Skeletal muscle tissue (tissue), 4 donors: ENCODE measurements around the gene HBEGF. TPM values are rescaled to one million over a fixed set of nuclear protein-coding genes. Genes with fewer than 3 reads are reported as not detected.

ENCODE experiments used
- H3K27ac ChIP-seq: one replicate; pipeline ENCODE4 v1.7.0; 2013; ENCODE audit warnings: mild to moderate bottlenecking, low read depth, low read length, inconsistent platforms
- H3K27me3 ChIP-seq, 3 donors: one replicate each; pipeline ENCODE4 v1.7.0; 2013; ENCODE audit warnings: low read length in 3 of 3; ENCODE audit not compliant: control insufficient read depth in 3 of 3, insufficient read depth in 3 of 3
- H3K36me3 ChIP-seq, 3 donors: one replicate each; pipeline ENCODE4 v1.7.0; 2013; ENCODE audit warnings: low read length in 3 of 3; ENCODE audit not compliant: control insufficient read depth in 3 of 3, insufficient read depth in 3 of 3
- H3K4me1 ChIP-seq, 3 donors: one replicate each; pipeline ENCODE4 v1.7.0; 2013; ENCODE audit warnings: low read length in 3 of 3, mild to moderate bottlenecking in 3 of 3; ENCODE audit not compliant: control insufficient read depth in 3 of 3, insufficient read depth in 3 of 3
- H3K4me3 ChIP-seq, 3 donors: one replicate each; pipeline ENCODE4 v1.7.0; 2013; ENCODE audit warnings: low read length in 3 of 3
- H3K9ac ChIP-seq, 3 donors: one replicate each; pipeline ENCODE4 v1.7.0; 2013; ENCODE audit warnings: low read length in 3 of 3, mild to moderate bottlenecking in 3 of 3, moderate library complexity in 2 of 3, low read depth in 1 of 3
- H3K9me3 ChIP-seq, 3 donors: one replicate each; pipeline ENCODE4 v1.7.0; 2013; ENCODE audit warnings: low read length in 3 of 3; ENCODE audit not compliant: control insufficient read depth in 3 of 3
- total RNA-seq: library from RNA; depleted of rRNA; stranded (reverse); fragments of >200 nt; gene quantifications from one replicate; pipeline ENCODE4 v1.2.3, GENCODE V29; 2014
- donor health status: Osteomylitis.

The HBEGF gene
- total RNA-seq, 1 donor from 2014 or later: 11.0 TPM

- Histone ChIP-seq H3K27me3 (no peaks in the 10 kb centered on the region), H3K4me3 (no peak overlapping the region), H3K27ac (no peak overlapping the region), H3K36me3 (no peaks in the 10 kb centered on the region), H3K9me3 (no peaks in the 10 kb centered on the region), H3K9ac (no peak overlapping the region), H3K4me1 (peaks cover 6 to 8% (median 7%) of the 10 kb centered on the region in 3 donors)
Observed at GRCh38 chr5:140371356-140372151, 25.2 kb upstream of the HBEGF start.

GRCh38 chr5:140367256-140368013 lies 21.0 kb upstream of the HBEGF start:
- H3K4me1 ChIP-seq: peaks cover 0 to 7% (median 7%) of the 10 kb centered on the region in 3 donors
- H3K9ac ChIP-seq: no peak overlapping the region
- no peaks in the 10 kb centered on the region for H3K36me3 ChIP-seq
- no peak overlapping the region for H3K4me3 ChIP-seq
- H3K9me3 ChIP-seq: no peaks in the 10 kb centered on the region
- no peak overlapping the region for H3K27ac ChIP-seq
- H3K27me3 ChIP-seq: no peaks in the 10 kb centered on the region

GRCh38 chr5:140366589-140367255 lies 20.3 kb upstream of the HBEGF start:
- H3K27me3 ChIP-seq: no peaks in the 10 kb centered on the region
- no peaks in the 10 kb centered on the region for H3K36me3 ChIP-seq
- H3K4me1 ChIP-seq: peaks cover 0 to 7% (median 7%) of the 10 kb centered on the region in 3 donors
- H3K27ac ChIP-seq: no peak overlapping the region
- no peak overlapping the region for H3K4me3 ChIP-seq
- H3K9me3 ChIP-seq: no peaks in the 10 kb centered on the region
- H3K9ac ChIP-seq: no peak overlapping the region

GRCh38 chr5:140365941-140366340 lies 19.5 kb upstream of the HBEGF start:
- H3K9me3 ChIP-seq: no peaks in the 10 kb centered on the region
- H3K4me3 ChIP-seq: no peak overlapping the region
- H3K36me3 ChIP-seq: no peaks in the 10 kb centered on the region
- H3K4me1 ChIP-seq: peaks cover 0 to 7% (median 7%) of the 10 kb centered on the region in 3 donors
- H3K27me3 ChIP-seq: no peaks in the 10 kb centered on the region
- no peak overlapping the region for H3K9ac ChIP-seq
- H3K27ac ChIP-seq: no peak overlapping the region

GRCh38 chr5:140365282-140365681 lies 18.9 kb upstream of the HBEGF start:
- Histone ChIP-seq H3K9ac (no peak overlapping the region), H3K27me3 (no peaks in the 10 kb centered on the region), H3K9me3 (no peaks in the 10 kb centered on the region), H3K27ac (no peak overlapping the region), H3K4me1 (peaks cover 0 to 7% (median 7%) of the 10 kb centered on the region in 3 donors), H3K36me3 (no peaks in the 10 kb centered on the region), H3K4me3 (no peak overlapping the region)

DNA sequence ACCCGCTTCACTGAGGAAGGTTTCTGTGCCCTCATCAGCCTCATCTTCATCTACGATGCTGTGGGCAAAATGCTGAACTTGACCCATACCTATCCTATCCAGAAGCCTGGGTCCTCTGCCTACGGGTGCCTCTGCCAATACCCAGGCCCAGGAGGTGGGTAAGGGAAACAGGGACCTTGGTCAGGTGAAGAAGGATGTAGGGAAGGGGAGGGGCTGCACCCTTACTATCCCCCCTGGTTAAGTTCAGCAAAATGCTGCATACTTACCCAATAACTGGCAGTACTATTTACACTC lies 18.0 kb upstream of the HBEGF start:
- Histone ChIP-seq H3K4me1 (peaks cover 0 to 7% (median 7%) of the 10 kb centered on the region in 3 donors), H3K27ac (no peak overlapping the region), H3K4me3 (no peak overlapping the region), H3K9ac (no peak overlapping the region), H3K27me3 (no peaks in the 10 kb centered on the region), H3K36me3 (no peaks in the 10 kb centered on the region), H3K9me3 (no peaks in the 10 kb centered on the region)

DNA sequence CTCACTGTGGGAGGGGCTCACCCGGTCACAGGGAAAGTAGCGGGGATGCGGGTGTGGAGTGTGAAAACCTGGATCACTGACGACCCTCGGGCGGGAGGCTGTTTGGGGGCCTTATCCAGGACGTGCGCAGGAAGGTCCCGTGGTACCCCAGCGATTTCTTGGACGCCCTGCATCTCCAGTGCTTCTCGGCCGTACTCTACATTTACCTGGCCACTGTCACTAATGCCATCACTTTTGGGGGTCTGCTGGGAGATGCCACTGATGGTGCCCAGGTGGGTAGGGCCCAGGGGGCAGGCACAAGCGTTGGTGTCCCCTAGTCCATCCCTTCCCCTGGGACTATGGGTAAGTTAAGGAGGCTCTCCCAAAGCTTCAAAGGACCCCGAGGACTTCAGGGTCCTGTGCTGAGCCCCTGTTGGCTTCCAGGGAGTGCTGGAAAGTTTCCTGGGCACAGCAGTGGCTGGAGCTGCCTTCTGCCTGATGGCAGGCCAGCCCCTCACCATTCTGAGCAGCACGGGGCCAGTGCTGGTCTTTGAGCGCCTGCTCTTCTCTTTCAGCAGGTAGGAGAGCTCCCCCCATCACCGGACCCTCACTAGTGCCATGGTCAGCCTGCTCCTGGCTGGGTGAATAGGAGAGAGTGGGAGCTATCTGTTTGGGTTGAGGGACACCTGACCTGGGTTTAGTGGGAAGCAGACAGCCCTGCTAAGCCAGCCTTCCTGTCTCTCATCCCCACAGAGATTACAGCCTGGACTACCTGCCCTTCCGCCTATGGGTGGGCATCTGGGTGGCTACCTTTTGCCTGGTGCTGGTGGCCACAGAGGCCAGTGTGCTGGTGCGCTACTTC lies 17.4 kb upstream of the HBEGF start:
- Histone ChIP-seq H3K9me3 (no peaks in the 10 kb centered on the region), H3K27me3 (no peaks in the 10 kb centered on the region), H3K4me1 (peaks cover 0 to 7% (median 7%) of the 10 kb centered on the region in 3 donors), H3K36me3 (no peaks in the 10 kb centered on the region), H3K4me3 (peak overlapping the region in 2 of 3 donors; percentile 66 to 68), H3K27ac (no peak overlapping the region), H3K9ac (peak overlapping the region in 1 of 3 donors; percentile 60)

DNA sequence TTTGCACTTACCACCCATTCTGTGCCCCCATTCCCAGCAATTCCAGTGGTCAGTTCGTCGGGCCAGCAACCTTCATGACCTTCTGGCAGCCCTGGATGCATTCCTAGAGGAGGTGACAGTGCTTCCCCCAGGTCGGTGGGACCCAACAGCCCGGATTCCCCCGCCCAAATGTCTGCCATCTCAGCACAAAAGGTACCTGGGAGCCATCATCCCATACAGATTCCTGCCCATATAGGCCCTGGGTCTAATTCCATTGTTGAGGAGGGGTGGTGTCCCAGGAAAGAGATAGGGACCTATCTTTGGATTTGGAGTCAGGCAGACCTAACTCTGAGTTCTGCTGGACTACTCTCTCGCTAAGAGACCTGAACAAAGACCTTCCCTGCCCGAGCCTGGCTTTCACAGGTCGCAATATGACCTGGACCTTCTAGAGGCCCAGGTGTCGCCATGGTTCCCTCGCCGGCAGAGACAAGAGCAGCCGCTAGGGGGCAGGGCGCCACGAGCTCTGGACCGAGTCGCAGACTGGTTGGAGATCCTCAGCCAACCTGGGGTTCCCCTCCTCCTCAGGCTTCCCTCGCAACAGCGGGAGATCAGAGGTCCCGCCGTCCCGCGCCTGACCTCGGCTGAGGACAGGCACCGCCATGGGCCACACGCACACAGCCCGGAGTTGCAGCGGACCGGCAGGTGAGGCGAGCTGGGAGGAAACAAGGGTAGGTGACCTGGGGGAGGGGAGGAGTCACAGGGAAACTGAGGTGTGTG lies 16.6 kb upstream of the HBEGF start:
- Histone ChIP-seq H3K27ac (no peak overlapping the region), H3K4me1 (peaks cover 0 to 7% (median 7%) of the 10 kb centered on the region in 3 donors), H3K27me3 (no peaks in the 10 kb centered on the region), H3K36me3 (no peaks in the 10 kb centered on the region), H3K4me3 (peak overlapping the region; percentile 45 to 68 (median 66)), H3K9me3 (no peaks in the 10 kb centered on the region), H3K9ac (peak overlapping the region in 1 of 3 donors; percentile 60)

GRCh38 chr5:140362311-140362710 lies 15.9 kb upstream of the HBEGF start:
- Histone ChIP-seq H3K27ac (no peak overlapping the region), H3K9ac (no peak overlapping the region), H3K27me3 (no peaks in the 10 kb centered on the region), H3K9me3 (no peaks in the 10 kb centered on the region), H3K4me3 (no peak overlapping the region), H3K4me1 (peaks cover 5 to 13% (median 13%) of the 10 kb centered on the region in 3 donors), H3K36me3 (no peaks in the 10 kb centered on the region)
